HEK293 (cell line): Measurements from ENCODE around the gene CD8A.
A peak's percentile ranks its signal among the peaks of the same experiment; 100 is the strongest.

ENCODE experiments used
- GLI2 ChIP-seq: fragments of 450-650 bp; formaldehyde crosslinking; IDR thresholded peaks from 2 replicates; pipeline ENCODE4; 2017; ENCODE audit warnings: missing biosample characterization, missing genetic modification characterization, low read depth, borderline replicate concordance
- HOXA7 ChIP-seq: sonication (generic); formaldehyde crosslinking; IDR thresholded peaks from 2 replicates; pipeline ENCODE4 v1.8.1; 2022; ENCODE audit warnings: missing genetic modification reagents, borderline replicate concordance
- KLF1 ChIP-seq: fragments of 450-650 bp; formaldehyde crosslinking; IDR thresholded peaks from 2 replicates; pipeline ENCODE4 v1.5.1; 2016; ENCODE audit warnings: missing biosample characterization, missing genetic modification characterization
- KLF10 ChIP-seq: fragments of 450-650 bp; IDR thresholded peaks from 2 replicates; pipeline ENCODE4 v1.5.1; 2018; ENCODE audit warnings: missing biosample characterization, mild to moderate bottlenecking, missing genetic modification characterization
- SALL2 ChIP-seq: fragments of 450-650 bp; formaldehyde crosslinking; IDR thresholded peaks from 2 replicates; pipeline ENCODE4 v1.5.0; 2017; ENCODE audit warnings: missing biosample characterization, mild to moderate bottlenecking, missing genetic modification characterization, borderline replicate concordance
- SCRT2 ChIP-seq: fragments of 450-650 bp; formaldehyde crosslinking; IDR thresholded peaks from 2 replicates; pipeline ENCODE4 v1.5.1; 2016; ENCODE audit warnings: missing biosample characterization, missing genetic modification characterization
- SP3 ChIP-seq: fragments of 450-650 bp; formaldehyde crosslinking; IDR thresholded peaks from 2 replicates; pipeline ENCODE4 v1.5.1; 2016; ENCODE audit warnings: missing biosample characterization, missing genetic modification characterization
- ZBTB20 ChIP-seq: fragments of 450-650 bp; formaldehyde crosslinking; IDR thresholded peaks from 2 replicates; pipeline ENCODE4 v1.5.1; 2016; ENCODE audit warnings: missing biosample characterization, missing genetic modification characterization
- ZNF121 ChIP-seq: fragments of 450-650 bp; formaldehyde crosslinking; IDR thresholded peaks from 2 replicates; pipeline ENCODE4 v1.5.1; 2016; ENCODE audit warnings: missing biosample characterization, missing genetic modification characterization
- ZNF146 ChIP-seq: fragments of 450-650 bp; formaldehyde crosslinking; IDR thresholded peaks from 2 replicates; pipeline ENCODE4 v1.5.1; 2016; ENCODE audit warnings: missing biosample characterization, missing genetic modification characterization
- ZNF184 ChIP-seq: fragments of 450-650 bp; IDR thresholded peaks from 2 replicates; pipeline ENCODE4 v1.5.1; 2018; ENCODE audit warnings: missing biosample characterization, mild to moderate bottlenecking, missing genetic modification characterization
- ZNF202 ChIP-seq: fragments of 450-650 bp; formaldehyde crosslinking; IDR thresholded peaks from 2 replicates; pipeline ENCODE4 v1.5.1; 2016; ENCODE audit warnings: missing biosample characterization, missing genetic modification characterization, borderline replicate concordance
- ZNF211 ChIP-seq: fragments of 450-650 bp; formaldehyde crosslinking; IDR thresholded peaks from 2 replicates; pipeline ENCODE4 v1.5.1; 2016; ENCODE audit warnings: low read depth, missing biosample characterization, missing genetic modification characterization
- ZNF223 ChIP-seq: fragments of 450-650 bp; formaldehyde crosslinking; IDR thresholded peaks from 2 replicates; pipeline ENCODE4 v1.5.1; 2016; ENCODE audit warnings: missing biosample characterization, missing genetic modification characterization
- ZNF266 ChIP-seq: fragments of 450-650 bp; formaldehyde crosslinking; IDR thresholded peaks from 2 replicates; pipeline ENCODE4 v1.5.1; 2016; ENCODE audit warnings: missing biosample characterization, missing genetic modification characterization, low read depth
- ZNF292 ChIP-seq: fragments of 450-650 bp; formaldehyde crosslinking; IDR thresholded peaks from 2 replicates; pipeline ENCODE4 v1.5.1; 2016; ENCODE audit warnings: low read depth, missing biosample characterization, missing genetic modification characterization, borderline replicate concordance
- ZNF324 ChIP-seq: fragments of 450-650 bp; formaldehyde crosslinking; IDR thresholded peaks from 2 replicates; pipeline ENCODE4 v1.5.1; 2016; ENCODE audit warnings: missing biosample characterization, missing genetic modification characterization
- ZNF354C ChIP-seq: fragments of 450-650 bp; formaldehyde crosslinking; IDR thresholded peaks from 2 replicates; pipeline ENCODE4 v1.5.1; 2016; ENCODE audit warnings: missing biosample characterization, missing genetic modification characterization, low read depth, borderline replicate concordance
- ZNF37A ChIP-seq: fragments of 450-650 bp; IDR thresholded peaks from 2 replicates; pipeline ENCODE4 v1.5.1; 2018; ENCODE audit warnings: missing biosample characterization, missing genetic modification characterization
- ZNF423 ChIP-seq: fragments of 450-650 bp; formaldehyde crosslinking; IDR thresholded peaks from 2 replicates; pipeline ENCODE4 v1.5.1; 2016; ENCODE audit warnings: missing biosample characterization, missing genetic modification characterization
- ZNF48 ChIP-seq: fragments of 450-650 bp; formaldehyde crosslinking; IDR thresholded peaks from 2 replicates; pipeline ENCODE4 v1.5.1; 2016; ENCODE audit warnings: missing biosample characterization, missing genetic modification characterization
- ZNF501 ChIP-seq: fragments of 450-650 bp; formaldehyde crosslinking; IDR thresholded peaks from 2 replicates; pipeline ENCODE4 v1.5.1; 2016; ENCODE audit warnings: missing biosample characterization, missing genetic modification characterization
- ZNF514 ChIP-seq: fragments of 450-650 bp; formaldehyde crosslinking; IDR thresholded peaks from 2 replicates; pipeline ENCODE4 v1.5.1; 2016; ENCODE audit warnings: missing biosample characterization, missing genetic modification characterization
- ZNF521 ChIP-seq: fragments of 450-650 bp; formaldehyde crosslinking; IDR thresholded peaks from 2 replicates; pipeline ENCODE4 v1.5.1; 2017; ENCODE audit warnings: missing biosample characterization, mild to moderate bottlenecking, missing genetic modification characterization
- ZSCAN23 ChIP-seq: fragments of 450-650 bp; formaldehyde crosslinking; IDR thresholded peaks from 2 replicates; pipeline ENCODE4 v1.5.1; 2016; ENCODE audit warnings: missing biosample characterization, missing genetic modification characterization
- TF ChIP-seq, protein P1 (sequence below): fragments of 450-650 bp; formaldehyde crosslinking; conservative IDR thresholded peaks from 2 replicates; pipeline ENCODE4 v1.5.1; 2016; ENCODE audit warnings: low read depth, missing biosample characterization, missing genetic modification characterization
- TF ChIP-seq, protein P2 (sequence below): fragments of 450-650 bp; formaldehyde crosslinking; IDR thresholded peaks from 2 replicates; pipeline ENCODE4 v1.5.1; 2016; ENCODE audit warnings: missing biosample characterization, missing genetic modification characterization, low read depth
- TF ChIP-seq, protein P3 (sequence below): fragments of 450-650 bp; formaldehyde crosslinking; optimal IDR thresholded peaks from 2 replicates; pipeline ENCODE3; 2016; ENCODE audit warnings: missing biosample characterization, mild to moderate bottlenecking, missing genetic modification characterization
- TF ChIP-seq, protein P4 (sequence below): fragments of 450-650 bp; formaldehyde crosslinking; IDR thresholded peaks from 2 replicates; pipeline ENCODE4 v1.5.1; 2016; ENCODE audit warnings: missing biosample characterization, missing genetic modification characterization, borderline replicate concordance

CD8A gene

DNA sequence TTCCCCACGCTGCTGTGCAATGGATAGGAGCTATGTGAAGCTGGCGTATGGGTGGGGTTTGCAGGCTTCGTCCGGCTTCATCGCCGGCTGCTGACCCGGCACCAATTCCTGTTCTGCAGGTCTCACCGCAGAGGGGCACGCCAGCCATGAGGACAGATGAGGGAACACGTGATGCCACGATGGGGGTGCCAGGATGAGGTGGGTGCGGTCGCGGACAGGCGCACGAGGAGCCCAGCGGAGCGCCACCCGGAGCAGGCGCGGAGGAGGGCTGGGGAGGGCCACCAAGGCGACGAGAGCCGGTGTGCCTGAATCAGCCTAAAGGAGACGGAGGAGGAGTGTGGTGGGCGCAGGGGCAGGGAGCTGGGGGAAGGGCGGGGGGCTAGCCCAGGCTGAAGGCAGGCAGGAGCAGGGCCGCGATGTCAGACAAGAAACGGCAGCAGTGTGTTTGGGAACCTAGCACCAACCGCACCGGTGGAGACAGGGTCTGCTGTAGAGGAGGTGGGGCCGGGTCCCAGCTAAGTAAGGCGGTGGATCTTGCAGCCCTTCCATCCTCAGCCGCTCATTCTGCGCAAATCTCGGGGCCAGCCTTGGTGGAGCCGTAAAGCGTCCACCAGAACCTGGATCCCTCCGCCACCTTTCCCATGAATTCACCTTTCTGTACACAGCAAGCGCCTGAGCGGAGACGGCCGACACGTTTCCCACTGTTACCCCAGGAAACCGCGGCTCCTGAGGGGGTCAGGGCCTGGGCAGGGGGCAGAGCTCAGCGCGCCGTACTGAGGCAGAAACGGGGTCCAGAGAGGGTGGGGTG, 17.0 kb upstream of the CD8A start (continued):
- TF ChIP-seq, protein P1, sequence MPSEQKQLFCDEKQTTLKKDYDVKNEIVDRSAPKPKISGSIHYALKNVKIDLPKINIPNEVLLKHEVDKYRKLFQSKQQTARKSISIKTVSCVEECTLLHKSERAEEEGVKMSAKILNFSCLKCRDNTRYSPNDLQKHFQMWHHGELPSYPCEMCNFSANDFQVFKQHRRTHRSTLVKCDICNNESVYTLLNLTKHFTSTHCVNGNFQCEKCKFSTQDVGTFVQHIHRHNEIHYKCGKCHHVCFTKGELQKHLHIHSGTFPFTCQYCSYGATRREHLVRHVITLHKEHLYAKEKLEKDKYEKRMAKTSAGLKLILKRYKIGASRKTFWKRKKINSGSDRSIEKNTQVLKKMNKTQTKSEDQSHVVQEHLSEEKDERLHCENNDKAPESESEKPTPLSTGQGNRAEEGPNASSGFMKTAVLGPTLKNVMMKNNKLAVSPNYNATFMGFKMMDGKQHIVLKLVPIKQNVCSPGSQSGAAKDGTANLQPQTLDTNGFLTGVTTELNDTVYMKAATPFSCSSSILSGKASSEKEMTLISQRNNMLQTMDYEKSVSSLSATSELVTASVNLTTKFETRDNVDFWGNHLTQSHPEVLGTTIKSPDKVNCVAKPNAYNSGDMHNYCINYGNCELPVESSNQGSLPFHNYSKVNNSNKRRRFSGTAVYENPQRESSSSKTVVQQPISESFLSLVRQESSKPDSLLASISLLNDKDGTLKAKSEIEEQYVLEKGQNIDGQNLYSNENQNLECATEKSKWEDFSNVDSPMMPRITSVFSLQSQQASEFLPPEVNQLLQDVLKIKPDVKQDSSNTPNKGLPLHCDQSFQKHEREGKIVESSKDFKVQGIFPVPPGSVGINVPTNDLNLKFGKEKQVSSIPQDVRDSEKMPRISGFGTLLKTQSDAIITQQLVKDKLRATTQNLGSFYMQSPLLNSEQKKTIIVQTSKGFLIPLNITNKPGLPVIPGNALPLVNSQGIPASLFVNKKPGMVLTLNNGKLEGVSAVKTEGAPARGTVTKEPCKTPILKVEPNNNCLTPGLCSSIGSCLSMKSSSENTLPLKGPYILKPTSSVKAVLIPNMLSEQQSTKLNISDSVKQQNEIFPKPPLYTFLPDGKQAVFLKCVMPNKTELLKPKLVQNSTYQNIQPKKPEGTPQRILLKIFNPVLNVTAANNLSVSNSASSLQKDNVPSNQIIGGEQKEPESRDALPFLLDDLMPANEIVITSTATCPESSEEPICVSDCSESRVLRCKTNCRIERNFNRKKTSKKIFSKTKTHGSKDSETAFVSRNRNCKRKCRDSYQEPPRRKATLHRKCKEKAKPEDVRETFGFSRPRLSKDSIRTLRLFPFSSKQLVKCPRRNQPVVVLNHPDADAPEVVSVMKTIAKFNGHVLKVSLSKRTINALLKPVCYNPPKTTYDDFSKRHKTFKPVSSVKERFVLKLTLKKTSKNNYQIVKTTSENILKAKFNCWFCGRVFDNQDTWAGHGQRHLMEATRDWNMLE (tag by site-specific recombination), result peak; percentile 77; the same call in 1 of the 2 replicates
- no peak for TF ChIP-seq ZNF37A (tag by site-specific recombination)
- TF ChIP-seq, protein P2, sequence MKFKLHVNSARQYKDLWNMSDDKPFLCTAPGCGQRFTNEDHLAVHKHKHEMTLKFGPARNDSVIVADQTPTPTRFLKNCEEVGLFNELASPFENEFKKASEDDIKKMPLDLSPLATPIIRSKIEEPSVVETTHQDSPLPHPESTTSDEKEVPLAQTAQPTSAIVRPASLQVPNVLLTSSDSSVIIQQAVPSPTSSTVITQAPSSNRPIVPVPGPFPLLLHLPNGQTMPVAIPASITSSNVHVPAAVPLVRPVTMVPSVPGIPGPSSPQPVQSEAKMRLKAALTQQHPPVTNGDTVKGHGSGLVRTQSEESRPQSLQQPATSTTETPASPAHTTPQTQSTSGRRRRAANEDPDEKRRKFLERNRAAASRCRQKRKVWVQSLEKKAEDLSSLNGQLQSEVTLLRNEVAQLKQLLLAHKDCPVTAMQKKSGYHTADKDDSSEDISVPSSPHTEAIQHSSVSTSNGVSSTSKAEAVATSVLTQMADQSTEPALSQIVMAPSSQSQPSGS (tag by site-specific recombination), result no peak
- no peak for TF ChIP-seq ZNF292 (tag by site-specific recombination)
- TF ChIP-seq ZNF223, result no peak
- TF ChIP-seq ZSCAN23 (tag by site-specific recombination), result no peak
- peak; percentile 59; the same call in 1 of the 2 replicates for TF ChIP-seq ZBTB20 (tag by site-specific recombination)
- TF ChIP-seq ZNF521 (tag by site-specific recombination), result no peak
- TF ChIP-seq ZNF501 (tag by site-specific recombination), result peak; percentile 18; the same call in 1 of the 2 replicates
- 0 out of 2 replicates have a peak, but pooled peaks have one; percentile 19 for TF ChIP-seq ZNF423 (tag by site-specific recombination)
- TF ChIP-seq ZNF211 (tag by site-specific recombination), result no peak
- no peak for TF ChIP-seq GLI2
- TF ChIP-seq SALL2, result no peak
- TF ChIP-seq KLF1, result peak; percentile 79
- TF ChIP-seq SCRT2 (tag by site-specific recombination), result no peak
- no peak for TF ChIP-seq ZNF324 (tag by site-specific recombination)
- TF ChIP-seq HOXA7 (CRISPR knock-in tag), result no peak
- no peak for TF ChIP-seq ZNF354C (tag by site-specific recombination)
- TF ChIP-seq ZNF184, result no peak
- peak; percentile 43; the same call in 1 of the 2 replicates for TF ChIP-seq SP3 (tag by site-specific recombination)
- 0 out of 2 replicates have a peak, but pooled peaks have one; percentile 23 for TF ChIP-seq ZNF146
- no peak for TF ChIP-seq KLF10 (tag by site-specific recombination)
- no peak for TF ChIP-seq ZNF266
- no peak for TF ChIP-seq ZNF48 (tag by site-specific recombination)
- no peak for TF ChIP-seq ZNF514 (tag by site-specific recombination)
- TF ChIP-seq, protein P3, sequence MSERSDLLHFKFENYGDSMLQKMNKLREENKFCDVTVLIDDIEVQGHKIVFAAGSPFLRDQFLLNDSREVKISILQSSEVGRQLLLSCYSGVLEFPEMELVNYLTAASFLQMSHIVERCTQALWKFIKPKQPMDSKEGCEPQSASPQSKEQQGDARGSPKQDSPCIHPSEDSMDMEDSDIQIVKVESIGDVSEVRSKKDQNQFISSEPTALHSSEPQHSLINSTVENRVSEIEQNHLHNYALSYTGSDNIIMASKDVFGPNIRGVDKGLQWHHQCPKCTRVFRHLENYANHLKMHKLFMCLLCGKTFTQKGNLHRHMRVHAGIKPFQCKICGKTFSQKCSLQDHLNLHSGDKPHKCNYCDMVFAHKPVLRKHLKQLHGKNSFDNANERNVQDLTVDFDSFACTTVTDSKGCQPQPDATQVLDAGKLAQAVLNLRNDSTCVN (tag by site-specific recombination), result peak; percentile 36
- TF ChIP-seq, protein P4, sequence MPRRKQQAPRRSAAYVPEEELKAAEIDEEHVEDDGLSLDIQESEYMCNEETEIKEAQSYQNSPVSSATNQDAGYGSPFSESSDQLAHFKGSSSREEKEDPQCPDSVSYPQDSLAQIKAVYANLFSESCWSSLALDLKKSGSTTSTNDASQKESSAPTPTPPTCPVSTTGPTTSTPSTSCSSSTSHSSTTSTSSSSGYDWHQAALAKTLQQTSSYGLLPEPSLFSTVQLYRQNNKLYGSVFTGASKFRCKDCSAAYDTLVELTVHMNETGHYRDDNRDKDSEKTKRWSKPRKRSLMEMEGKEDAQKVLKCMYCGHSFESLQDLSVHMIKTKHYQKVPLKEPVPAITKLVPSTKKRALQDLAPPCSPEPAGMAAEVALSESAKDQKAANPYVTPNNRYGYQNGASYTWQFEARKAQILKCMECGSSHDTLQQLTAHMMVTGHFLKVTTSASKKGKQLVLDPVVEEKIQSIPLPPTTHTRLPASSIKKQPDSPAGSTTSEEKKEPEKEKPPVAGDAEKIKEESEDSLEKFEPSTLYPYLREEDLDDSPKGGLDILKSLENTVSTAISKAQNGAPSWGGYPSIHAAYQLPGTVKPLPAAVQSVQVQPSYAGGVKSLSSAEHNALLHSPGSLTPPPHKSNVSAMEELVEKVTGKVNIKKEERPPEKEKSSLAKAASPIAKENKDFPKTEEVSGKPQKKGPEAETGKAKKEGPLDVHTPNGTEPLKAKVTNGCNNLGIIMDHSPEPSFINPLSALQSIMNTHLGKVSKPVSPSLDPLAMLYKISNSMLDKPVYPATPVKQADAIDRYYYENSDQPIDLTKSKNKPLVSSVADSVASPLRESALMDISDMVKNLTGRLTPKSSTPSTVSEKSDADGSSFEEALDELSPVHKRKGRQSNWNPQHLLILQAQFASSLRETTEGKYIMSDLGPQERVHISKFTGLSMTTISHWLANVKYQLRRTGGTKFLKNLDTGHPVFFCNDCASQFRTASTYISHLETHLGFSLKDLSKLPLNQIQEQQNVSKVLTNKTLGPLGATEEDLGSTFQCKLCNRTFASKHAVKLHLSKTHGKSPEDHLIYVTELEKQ (tag by site-specific recombination), result no peak
- TF ChIP-seq ZNF202, result no peak
- no peak for TF ChIP-seq ZNF121
